GM21528 (cell line): ENCODE results near the gene TMUB1.

Experiments
- ATAC-seq: cut with Tn5 transposase; IDR thresholded peaks from one replicate; pipeline ENCODE4 v1.9.1; 2021; ENCODE audit warnings: mild to moderate bottlenecking, moderate library complexity; ENCODE audit not compliant: unreplicated experiment, low FRiP score

TMUB1 gene

GRCh38 chr7:151104411-151105235, 21.3 kb upstream of the TMUB1 start:
- ATAC-seq: no peak

GRCh38 chr7:151103973-151104372, 20.7 kb upstream of the TMUB1 start:
- no peak for ATAC-seq

- ATAC-seq: no peak
Observed at GRCh38 chr7:151102991-151103390, 19.7 kb upstream of the TMUB1 start.

GRCh38 chr7:151101621-151102396, 18.5 kb upstream of the TMUB1 start:
- ATAC-seq: no peak

- ATAC-seq: no peak
Observed at GRCh38 chr7:151100921-151101320, 17.6 kb upstream of the TMUB1 start.

- ATAC-seq: no peak
Observed at GRCh38 chr7:151099486-151100211, 16.4 kb upstream of the TMUB1 start.

- ATAC-seq: no peak
Observed at GRCh38 chr7:151095828-151096475, 12.7 kb upstream of the TMUB1 start.

GRCh38 chr7:151095123-151095797, 12.0 kb upstream of the TMUB1 start:
- no peak for ATAC-seq

- no peak for ATAC-seq
Observed at GRCh38 chr7:151094675-151095074, 11.4 kb upstream of the TMUB1 start.

- ATAC-seq: no peak
Observed at GRCh38 chr7:151093748-151094147, 10.5 kb upstream of the TMUB1 start.

- no peak for ATAC-seq
Observed at GRCh38 chr7:151091988-151092387, 8.7 kb upstream of the TMUB1 start.

GRCh38 chr7:151091431-151091830, 8.1 kb upstream of the TMUB1 start:
- ATAC-seq: no peak

- ATAC-seq: no peak
Observed at GRCh38 chr7:151091003-151091402, 7.7 kb upstream of the TMUB1 start.

GRCh38 chr7:151089893-151090730, 6.8 kb upstream of the TMUB1 start:
- ATAC-seq: no peak

- ATAC-seq: no peak
Observed at GRCh38 chr7:151088856-151089699, 5.8 kb upstream of the TMUB1 start.

GRCh38 chr7:151088019-151088855, 4.9 kb upstream of the TMUB1 start:
- no peak for ATAC-seq

- ATAC-seq: no peak
Observed at GRCh38 chr7:151087245-151088018, 4.1 kb upstream of the TMUB1 start.
